ENCODE data around the gene ARHGEF28.

GRCh38 chr5:73966451-73966850, 340.5 kb downstream of the ARHGEF28 start:
- TF ChIP-seq EZH2 (IDR thresholded peaks at IDR 0.05; ENCODE audit: borderline replicate concordance, low read depth, low read length, severe bottlenecking) = no peak
- TF ChIP-seq CTCF (IDR thresholded peaks at IDR 0.05; ENCODE audit: borderline replicate concordance, extremely low read depth, low read length, poor library complexity, severe bottlenecking) = no peak

Data from DND-41 (cell line).